ENCODE data around the gene KCNJ14. TPM values are rescaled to one million over a fixed set of nuclear protein-coding genes. Genes with fewer than 3 reads are reported as not detected.

KCNJ14 gene
- total and polyA plus RNA-seq, 2 donors (not counting 3 experiments of a cell fraction or from before 2014, with no cell fraction given): 0.26 to 1.4 TPM

DNA sequence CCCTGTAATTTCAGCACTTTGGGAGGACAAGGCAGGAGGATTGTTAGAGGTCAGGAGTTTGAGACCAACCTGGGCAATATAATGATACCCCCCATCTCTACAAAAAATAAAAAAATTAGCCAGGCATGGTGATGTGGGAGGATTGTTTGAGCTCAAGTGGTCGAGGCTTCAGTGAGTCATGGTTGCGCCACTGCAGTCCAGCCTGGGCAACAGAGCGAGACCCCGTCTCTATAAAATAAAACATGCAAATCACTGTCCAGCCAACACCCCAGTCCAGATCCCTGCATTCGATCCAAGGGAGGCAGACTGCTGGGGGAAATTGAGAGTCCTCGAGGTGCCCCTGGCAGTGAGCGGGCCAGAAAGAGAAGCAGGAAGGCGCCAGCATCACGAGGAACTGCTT, 20.8 kb downstream of the KCNJ14 start:
- ChIA-PET POLR2A (interaction anchor here (1.3 kb wide), 1 partner anchor 17 kb away, joined by 4 read pairs; no protein-coding TSS in a partner anchor), CTCF (interaction anchor here (1.1 kb wide), 1 partner anchor 108 kb away, joined by 5 read pairs; no protein-coding TSS in a partner anchor)
- Histone ChIP-seq H4K20me1 (replicated peaks; ENCODE audit: control insufficient read depth, extremely low read depth, insufficient read depth, low read length) (no peaks in the 10 kb centered on the region), H3K9me3 (replicated peaks; ENCODE audit: control insufficient read depth, insufficient read depth, low read length) (no peaks in the 10 kb centered on the region), H2AFZ (ENCODE audit: low read depth, low read length) (no peak overlapping the region), H3K36me3 (ENCODE audit: control insufficient read depth in 2 of 2, extremely low read depth in 1 of 2, insufficient read depth in 2 of 2, low read length in 2 of 2) (peaks cover 25 to 67% of the 10 kb centered on the region in 2 experiments), H3K4me2 (ENCODE audit: insufficient read depth, low read length) (no peak overlapping the region), H3K4me1 (ENCODE audit: control insufficient read depth, extremely low read depth, insufficient read depth, low read length) (peaks cover 15% of the 10 kb centered on the region), H3K27ac (ENCODE audit: insufficient read depth, low read depth, low read length) (no peak overlapping the region), H3K79me2 (ENCODE audit: control insufficient read depth, insufficient read depth, low read length) (peaks cover 8% of the 10 kb centered on the region), H3K4me3 (replicated peaks in 1 of 3; ENCODE audit: insufficient read depth in 1 of 3, low read depth in 1 of 3, low read length in 3 of 3) (no peak overlapping the region), H3K9me1 (replicated peaks; ENCODE audit: control insufficient read depth, extremely low read depth, insufficient read depth, low read length) (no peaks in the 10 kb centered on the region), H3K27me3 (ENCODE audit: control insufficient read depth in 2 of 2, insufficient read depth in 2 of 2, low read length in 2 of 2) (no peaks in the 10 kb centered on the region), H3K9ac (replicated peaks; ENCODE audit: extremely low read depth, insufficient read depth, low read length) (no peak overlapping the region)
- peak; percentile 13 for TF ChIP-seq POLR2AphosphoS5 (IDR thresholded peaks at IDR 0.05; ENCODE audit: insufficient read depth, low read depth, low read length)
- no peak for TF ChIP-seq EZH2 (IDR thresholded peaks at IDR 0.05; ENCODE audit: borderline replicate concordance, low read depth, low read length, severe bottlenecking)
- DNase-seq (ENCODE audit: low read depth, low spot score) (no peak), FAIRE-seq (no peak)
- dilution Hi-C loops (cut with MboI; ENCODE audit: extremely low pct_ligation_motif_present, low sequenced_read_pairs) (no loop called here), intact Hi-C loops (cut with micrococcal nuclease) (no loop called here)
- no TSS peak for BruUV-seq (replicated peaks)

DNA sequence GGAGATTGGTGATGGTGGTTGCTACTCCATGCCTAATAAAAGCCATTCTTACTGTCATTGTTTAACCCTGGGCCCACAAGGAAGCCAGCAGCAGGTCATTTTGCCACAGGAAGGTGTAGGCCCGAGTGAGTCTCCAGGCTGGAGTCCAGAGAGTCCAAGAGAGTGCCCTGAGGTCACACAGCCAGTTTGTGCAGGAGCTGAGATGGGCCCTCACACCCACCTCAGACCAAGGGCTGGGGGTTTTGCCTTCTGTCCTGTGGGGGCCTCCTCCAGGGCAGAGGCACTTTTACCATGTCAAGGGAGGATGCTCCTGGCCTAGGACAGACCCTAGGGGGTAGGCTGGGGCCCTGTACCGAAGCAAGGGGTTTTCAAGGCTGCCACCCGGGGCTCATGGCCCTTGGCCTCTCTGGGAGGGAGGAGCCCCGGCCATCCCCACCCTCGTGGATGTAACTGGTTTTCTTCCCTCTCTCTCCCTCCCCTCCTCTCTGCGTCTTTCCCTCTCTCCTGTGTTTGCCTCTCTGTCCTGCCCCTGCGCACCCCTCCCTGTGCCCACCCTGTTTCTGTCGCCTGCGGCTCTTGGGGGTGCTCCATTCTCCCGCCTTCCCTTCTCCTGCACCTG, 21.8 kb downstream of the KCNJ14 start:
- no peak for TF ChIP-seq JUN (IDR thresholded peaks at IDR 0.05; ENCODE audit: borderline replicate concordance, insufficient read depth, insufficient read length, low read depth)
- peak; percentile 15 for TF ChIP-seq POLR2A (IDR thresholded peaks at IDR 0.05; ENCODE audit: low read depth, low read length)
- H3K4me1 ChIP-seq (ENCODE audit: control insufficient read depth, extremely low read depth, insufficient read depth, low read length): peaks cover 19% of the 10 kb centered on the region
- intact Hi-C loops (cut with micrococcal nuclease): no loop called here

More for the DNA sequence above, 21.8 kb downstream of the KCNJ14 start:
- CTCF ChIA-PET: no interaction called here
- dilution Hi-C loops (cut with MboI; ENCODE audit: extremely low pct_ligation_motif_present, low sequenced_read_pairs): no loop called here
- Histone ChIP-seq H3K4me2 (ENCODE audit: insufficient read depth, low read length) (no peak overlapping the region), H3K9ac (replicated peaks; ENCODE audit: extremely low read depth, insufficient read depth, low read length) (no peak overlapping the region), H3K79me2 (ENCODE audit: control insufficient read depth, insufficient read depth, low read length) (peaks cover under 1% of the 10 kb centered on the region), H4K20me1 (replicated peaks; ENCODE audit: control insufficient read depth, extremely low read depth, insufficient read depth, low read length) (no peaks in the 10 kb centered on the region), H2AFZ (ENCODE audit: low read depth, low read length) (no peak overlapping the region), H3K27ac (ENCODE audit: insufficient read depth, low read depth, low read length) (no peak overlapping the region), H3K36me3 (ENCODE audit: control insufficient read depth in 2 of 2, extremely low read depth in 1 of 2, insufficient read depth in 2 of 2, low read length in 2 of 2) (peaks cover 21 to 57% of the 10 kb centered on the region in 2 experiments), H3K4me3 (replicated peaks in 1 of 3; ENCODE audit: insufficient read depth in 1 of 3, low read depth in 1 of 3, low read length in 3 of 3) (no peak overlapping the region), H3K9me3 (replicated peaks; ENCODE audit: control insufficient read depth, insufficient read depth, low read length) (no peaks in the 10 kb centered on the region), H3K27me3 (ENCODE audit: control insufficient read depth in 2 of 2, insufficient read depth in 2 of 2, low read length in 2 of 2) (no peaks in the 10 kb centered on the region), H3K9me1 (replicated peaks; ENCODE audit: control insufficient read depth, extremely low read depth, insufficient read depth, low read length) (no peaks in the 10 kb centered on the region)
- POLR2A ChIA-PET: no interaction called here
- no TSS peak for BruUV-seq (replicated peaks)
- DNase-seq (ENCODE audit: low read depth, low spot score) (no peak), FAIRE-seq (no peak)
